Left kidney (tissue), 2 donors: ENCODE data around the gene SLC34A2. TPM values are rescaled to one million over a fixed set of nuclear protein-coding genes. Genes with fewer than 3 reads are reported as not detected.
"Not testable (repeated sequence)": the region's sequence is repeated elsewhere in the genome, so short reads cannot be mapped to it uniquely, and the experiment has no call there.

Source experiments
- DNase-seq: peaks from one replicate; pipeline ENCODE4 v3.0.0-alpha.2; 2013
- polyA plus RNA-seq: library from polyadenylated mRNA; unstranded; fragments of 120-200 nt; gene quantifications from one replicate; pipeline ENCODE4 v1.2.1, GENCODE V29; 2013; ENCODE audit not compliant: insufficient read length

The SLC34A2 gene
- polyA plus RNA-seq, 1 donor: 27.6 TPM

DNA sequence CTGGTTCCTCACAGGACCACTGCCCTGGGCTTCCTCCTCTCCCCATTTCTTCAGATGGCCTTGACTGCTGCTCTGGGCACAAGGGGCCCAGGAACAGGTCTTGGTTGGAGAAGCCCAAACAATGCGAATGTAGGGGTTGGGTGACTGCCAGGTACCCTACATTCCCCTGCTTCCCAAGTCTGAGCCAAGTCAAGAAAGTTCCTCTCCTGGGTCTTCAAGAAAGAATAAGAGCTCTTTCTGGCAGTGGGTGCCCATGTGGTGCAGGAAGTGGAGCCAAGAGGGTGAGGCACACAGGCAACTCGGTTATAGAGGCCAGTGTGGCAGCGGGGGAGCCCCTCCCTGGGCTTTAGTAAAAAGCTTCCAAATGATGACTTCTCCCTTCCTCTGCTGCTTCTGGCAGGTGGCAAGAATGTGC, 2.7 kb downstream of the SLC34A2 start:
- DNase-seq: no peak

DNA sequence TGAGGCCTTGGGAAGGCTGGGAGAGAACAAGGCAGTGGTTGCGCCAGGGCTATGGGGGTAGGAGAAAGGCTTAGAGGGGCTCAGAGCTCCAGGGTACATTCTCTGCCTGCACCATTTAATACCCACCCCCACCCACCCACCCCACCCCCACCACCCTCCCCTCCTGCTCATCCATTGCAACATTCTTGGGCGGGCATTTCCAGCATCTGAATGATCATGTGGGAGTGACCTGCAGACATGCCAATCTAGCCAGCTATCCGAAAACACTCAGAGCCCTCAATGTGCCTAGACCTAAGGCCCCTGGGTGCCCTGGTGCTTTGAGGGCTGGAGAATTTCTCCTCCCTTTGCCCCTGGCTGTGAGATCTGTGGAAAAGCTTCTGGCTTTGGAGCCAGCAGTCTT, 3.1 kb downstream of the SLC34A2 start:
- DNase-seq: no peak

DNA sequence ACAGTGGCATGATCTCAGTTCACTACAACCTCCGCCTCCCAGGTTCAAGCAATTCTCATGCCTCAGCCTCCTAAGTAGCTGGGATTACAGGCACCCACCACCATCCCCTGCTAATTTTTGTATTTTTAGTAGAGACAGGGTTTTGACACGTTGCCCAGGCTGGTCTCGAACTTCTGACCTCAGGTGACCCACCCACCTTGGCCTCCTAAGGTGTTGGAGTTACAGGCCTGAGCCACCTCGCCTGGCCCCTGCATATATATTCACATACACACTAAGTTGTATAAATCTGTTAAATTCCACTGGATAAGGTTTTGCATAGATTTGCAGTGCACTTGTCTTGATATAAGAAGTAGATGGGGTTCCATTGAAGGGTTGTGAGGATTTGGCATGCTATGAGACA, 5.8 kb downstream of the SLC34A2 start:
- DNase-seq: not testable (repeated sequence)

DNA sequence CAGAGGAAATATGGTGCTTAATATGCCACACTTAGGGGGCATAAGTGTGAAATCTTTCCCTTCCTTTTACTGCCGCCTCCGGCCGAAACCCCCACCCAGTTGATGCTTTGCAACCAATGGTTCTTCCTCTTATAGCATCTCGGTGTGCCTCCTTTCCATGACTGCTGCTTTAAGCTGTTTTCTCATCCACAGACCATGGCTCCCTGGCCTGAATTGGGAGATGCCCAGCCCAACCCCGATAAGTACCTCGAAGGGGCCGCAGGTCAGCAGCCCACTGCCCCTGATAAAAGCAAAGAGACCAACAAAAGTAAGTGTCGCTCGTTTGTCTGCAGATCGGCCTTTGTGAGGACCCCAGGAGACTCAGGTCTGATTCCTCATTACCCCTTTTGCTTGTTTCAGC, 6.7 kb downstream of the SLC34A2 start:
- no peak for DNase-seq

DNA sequence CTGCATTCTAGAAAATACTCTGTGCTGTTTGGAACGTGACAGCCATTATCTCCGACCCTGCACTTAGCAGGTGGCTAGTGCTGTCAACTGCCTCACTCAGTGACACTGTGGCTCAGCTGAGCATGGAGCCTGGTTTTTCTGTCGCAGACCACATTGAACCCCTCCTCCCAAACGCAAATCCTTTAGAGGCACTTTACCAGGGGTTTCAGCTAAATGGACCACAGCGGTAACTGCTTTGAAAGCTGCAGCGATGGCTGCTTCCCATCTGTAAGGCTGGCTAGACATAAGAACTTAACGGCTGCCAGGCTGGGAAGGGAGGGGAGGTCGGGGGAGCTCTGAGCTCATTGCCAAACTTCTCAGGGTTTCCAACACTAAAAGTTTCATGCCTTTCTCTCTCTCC, 8.1 kb downstream of the SLC34A2 start:
- DNase-seq: no peak

DNA sequence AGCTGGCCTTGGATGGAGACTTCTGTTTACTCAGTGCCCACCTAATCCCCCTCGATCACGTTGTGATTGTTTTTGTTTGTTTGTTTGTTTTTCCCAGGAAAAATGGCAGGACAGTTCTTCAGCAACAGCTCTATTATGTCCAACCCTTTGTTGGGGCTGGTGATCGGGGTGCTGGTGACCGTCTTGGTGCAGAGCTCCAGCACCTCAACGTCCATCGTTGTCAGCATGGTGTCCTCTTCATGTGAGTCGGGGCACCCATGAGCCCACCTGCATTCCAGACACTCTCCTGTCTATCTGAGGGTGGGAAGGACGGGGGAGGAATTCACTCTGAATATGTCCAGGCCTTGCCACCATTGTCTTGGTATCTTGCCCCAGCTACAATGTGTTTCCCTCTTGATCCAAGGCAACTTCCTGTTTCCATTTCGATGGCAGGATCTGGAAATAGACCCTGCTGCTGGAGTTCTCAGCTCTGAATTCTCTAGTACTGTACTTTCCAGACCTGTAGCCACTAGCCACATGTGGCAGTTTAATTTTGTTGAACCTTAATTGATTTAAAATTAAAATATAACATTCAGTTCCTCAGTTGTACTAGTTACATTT, 10.5 kb downstream of the SLC34A2 start:
- DNase-seq: no peak

DNA sequence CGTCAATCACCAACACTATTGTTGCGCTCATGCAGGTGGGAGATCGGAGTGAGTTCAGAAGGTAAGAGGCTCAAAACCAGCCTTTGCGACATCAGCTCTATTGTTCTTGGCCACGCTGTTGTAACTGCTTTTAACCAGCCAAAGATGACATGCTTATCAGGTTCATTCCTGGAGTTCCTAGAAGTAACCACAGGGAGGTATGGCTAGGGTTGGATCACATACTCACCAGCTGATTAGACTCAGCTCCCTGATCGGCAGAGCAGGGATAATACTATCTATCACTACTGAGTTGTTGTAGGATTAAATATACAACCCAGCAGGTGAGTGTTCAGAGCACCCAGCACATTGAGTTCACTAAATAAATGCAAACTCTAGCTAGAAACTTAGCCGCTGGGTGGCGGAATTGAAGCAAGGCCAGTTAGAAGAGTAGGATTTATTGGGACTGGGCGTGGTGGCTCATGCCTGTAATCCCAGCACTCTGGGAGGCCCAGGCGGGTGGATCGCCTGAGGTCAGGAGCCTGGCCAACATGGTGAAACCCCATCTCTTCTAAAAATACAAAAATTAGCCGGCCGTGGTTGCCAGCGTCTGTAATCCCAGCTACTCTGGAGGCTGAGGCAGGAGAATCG, 12.4 kb downstream of the SLC34A2 start:
- no peak for DNase-seq

DNA sequence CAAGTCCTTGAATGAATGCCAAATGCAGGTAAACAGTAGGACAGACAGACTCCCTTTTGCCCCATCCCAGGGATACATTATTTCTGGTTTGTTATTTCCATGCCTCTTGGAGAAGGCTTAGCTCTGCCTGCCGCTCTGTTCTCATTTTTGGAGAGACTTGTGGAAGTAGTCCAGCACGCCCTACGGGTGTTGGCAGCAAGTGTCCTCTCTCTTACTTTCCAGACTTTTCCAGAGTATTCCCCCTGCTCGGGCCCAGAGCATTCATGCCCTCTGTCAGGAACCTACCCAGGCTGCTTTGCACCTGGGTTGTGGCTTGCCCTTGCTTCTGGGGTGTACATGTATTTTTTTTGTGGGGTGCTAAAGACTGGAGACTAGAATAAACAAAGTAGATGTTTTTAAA, 15.3 kb downstream of the SLC34A2 start:
- DNase-seq: no peak

DNA sequence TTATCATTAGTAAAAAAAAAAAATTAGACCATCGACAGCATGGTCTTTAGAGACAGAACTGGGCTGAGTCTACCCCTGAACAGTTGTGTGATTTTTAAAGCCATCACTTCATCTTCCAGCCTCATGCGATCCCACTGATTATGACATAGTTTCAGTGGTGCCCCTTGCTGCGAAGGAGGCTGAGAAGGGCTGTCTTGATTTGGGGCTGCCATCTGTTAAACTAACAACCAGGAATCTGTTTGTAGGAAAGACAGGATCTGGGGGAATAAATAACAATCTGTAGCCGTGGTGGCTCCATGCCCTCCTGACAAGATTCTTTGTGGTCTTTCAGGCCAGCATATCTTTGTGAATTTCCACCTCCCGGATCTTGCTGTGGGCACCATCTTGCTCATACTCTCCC, 17.1 kb downstream of the SLC34A2 start:
- no peak for DNase-seq

DNA sequence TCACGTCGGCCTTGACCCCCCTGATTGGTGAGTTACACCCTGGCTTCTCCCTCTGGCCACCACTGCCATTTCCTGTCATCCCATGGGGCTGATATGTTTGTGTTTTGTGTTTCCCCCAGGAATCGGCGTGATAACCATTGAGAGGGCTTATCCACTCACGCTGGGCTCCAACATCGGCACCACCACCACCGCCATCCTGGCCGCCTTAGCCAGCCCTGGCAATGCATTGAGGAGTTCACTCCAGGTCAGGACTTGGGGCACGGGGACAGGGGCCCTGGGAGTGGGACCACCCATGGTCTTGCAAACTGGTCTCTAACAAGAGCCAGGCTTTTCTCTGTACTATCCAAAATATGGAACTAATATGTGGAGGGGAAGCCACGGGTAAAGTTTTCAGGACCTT, 18.7 kb downstream of the SLC34A2 start:
- no peak for DNase-seq

DNA sequence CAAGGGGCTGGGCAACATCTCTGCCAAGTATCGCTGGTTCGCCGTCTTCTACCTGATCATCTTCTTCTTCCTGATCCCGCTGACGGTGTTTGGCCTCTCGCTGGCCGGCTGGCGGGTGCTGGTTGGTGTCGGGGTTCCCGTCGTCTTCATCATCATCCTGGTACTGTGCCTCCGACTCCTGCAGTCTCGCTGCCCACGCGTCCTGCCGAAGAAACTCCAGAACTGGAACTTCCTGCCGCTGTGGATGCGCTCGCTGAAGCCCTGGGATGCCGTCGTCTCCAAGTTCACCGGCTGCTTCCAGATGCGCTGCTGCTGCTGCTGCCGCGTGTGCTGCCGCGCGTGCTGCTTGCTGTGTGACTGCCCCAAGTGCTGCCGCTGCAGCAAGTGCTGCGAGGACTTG, 20.6 kb downstream of the SLC34A2 start:
- DNase-seq: no peak

DNA sequence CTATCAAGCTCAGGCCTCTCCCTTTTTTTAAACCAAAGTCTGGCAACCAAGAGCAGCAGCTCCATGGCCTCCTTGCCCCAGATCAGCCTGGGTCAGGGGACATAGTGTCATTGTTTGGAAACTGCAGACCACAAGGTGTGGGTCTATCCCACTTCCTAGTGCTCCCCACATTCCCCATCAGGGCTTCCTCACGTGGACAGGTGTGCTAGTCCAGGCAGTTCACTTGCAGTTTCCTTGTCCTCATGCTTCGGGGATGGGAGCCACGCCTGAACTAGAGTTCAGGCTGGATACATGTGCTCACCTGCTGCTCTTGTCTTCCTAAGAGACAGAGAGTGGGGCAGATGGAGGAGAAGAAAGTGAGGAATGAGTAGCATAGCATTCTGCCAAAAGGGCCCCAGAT, 21.5 kb downstream of the SLC34A2 start:
- no peak for DNase-seq

DNA sequence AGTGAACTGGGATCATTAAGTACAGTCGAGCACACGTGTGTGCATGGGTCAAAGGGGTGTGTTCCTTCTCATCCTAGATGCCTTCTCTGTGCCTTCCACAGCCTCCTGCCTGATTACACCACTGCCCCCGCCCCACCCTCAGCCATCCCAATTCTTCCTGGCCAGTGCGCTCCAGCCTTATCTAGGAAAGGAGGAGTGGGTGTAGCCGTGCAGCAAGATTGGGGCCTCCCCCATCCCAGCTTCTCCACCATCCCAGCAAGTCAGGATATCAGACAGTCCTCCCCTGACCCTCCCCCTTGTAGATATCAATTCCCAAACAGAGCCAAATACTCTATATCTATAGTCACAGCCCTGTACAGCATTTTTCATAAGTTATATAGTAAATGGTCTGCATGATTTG, 22.3 kb downstream of the SLC34A2 start:
- no peak for DNase-seq

DNA sequence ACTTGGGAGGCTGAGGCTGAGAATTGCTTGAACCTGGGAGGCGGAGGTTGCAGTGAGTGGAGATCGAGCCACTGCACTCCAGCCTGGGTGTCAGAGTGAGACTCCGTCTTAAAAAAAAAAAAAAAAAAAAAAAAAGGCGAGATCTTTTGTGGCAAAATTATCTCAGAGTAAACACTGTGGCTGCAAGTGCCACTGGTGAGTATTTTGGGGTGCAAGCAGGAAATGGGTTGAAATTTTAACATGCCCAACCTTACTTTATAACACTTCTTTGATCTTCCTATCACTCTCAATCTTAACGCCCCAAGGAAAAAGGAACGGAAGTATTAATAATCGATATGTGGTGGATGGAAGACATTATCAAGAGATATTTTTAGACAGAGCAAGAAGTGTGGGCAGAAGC, 32.1 kb downstream of the SLC34A2 start:
- no peak for DNase-seq

DNA sequence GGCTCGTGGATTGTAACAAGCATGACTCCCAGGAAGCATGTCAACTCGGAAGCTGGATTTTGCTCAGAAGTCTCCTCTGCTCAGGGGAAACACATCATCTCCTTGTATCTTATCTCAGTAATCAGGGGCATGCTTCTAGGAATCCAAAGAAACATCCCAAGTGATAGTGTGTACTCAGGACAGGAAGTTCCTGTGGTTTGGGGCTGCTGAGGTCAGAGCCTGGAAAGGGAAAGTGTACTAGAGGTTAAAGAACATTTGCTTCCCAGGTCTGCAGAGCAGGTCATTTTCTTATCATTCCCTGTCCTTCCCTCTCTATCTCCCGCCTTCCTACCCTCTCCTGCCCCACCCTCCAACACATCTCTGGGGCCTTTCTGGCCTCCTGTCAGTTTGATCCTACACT, 38.8 kb downstream of the SLC34A2 start:
- no peak for DNase-seq

DNA sequence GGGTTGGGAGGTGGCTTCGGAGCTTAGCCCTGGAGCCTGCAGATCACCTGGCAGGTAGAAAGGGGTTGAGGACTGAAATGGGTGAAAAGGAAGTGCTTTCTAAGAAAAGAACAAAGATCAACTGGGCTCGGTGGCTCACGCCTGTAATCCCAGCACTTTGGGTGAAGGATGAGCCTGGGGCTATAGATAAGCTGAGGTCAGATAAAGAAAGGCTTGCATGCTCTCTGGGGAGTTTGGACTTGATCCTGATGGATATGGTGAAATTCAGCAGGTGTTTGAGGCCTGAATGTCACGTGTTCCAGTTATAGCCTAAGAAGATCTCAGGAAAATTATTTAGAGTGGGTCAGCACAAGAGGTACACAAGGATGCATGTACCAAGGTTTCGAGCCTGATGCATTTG, 40.8 kb downstream of the SLC34A2 start:
- no peak for DNase-seq

DNA sequence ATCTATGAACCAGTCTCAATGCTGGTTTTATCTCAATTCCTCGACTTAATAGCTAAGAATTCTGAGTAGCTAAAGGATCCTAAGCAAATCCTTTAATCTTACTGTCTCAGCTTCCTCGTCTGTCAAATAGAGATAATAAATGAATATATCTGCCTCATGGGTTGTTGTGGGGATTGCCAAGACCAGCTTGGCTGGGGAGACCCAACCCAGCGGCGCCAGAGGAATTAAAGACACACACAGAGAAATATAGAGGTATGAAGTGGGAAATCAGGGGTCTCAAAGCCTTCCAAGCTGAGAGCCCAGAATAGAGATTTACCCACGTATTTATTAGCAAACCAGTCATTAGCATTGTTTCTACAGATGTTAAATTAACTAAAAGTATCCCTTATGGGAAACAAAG, 41.9 kb downstream of the SLC34A2 start:
- no peak for DNase-seq

DNA sequence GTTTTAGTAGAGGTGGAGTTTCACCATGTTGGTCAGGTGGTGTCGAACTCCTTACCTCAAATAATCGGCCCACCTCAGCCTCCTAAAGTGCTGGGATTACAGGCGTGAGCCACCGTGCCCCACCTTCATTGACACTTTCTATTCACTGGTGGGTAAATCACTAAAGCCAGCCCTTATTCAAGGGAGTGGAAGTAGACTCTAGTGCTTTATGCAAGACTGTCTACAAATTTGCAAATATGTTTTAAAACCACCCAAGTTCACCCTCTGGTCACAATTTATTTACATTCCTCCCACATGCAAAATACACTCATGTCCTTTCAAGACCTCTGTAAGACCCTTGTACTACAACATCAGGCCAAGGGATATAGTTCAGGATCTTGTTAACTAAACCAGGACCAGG, 45.0 kb downstream of the SLC34A2 start:
- DNase-seq: no peak

DNA sequence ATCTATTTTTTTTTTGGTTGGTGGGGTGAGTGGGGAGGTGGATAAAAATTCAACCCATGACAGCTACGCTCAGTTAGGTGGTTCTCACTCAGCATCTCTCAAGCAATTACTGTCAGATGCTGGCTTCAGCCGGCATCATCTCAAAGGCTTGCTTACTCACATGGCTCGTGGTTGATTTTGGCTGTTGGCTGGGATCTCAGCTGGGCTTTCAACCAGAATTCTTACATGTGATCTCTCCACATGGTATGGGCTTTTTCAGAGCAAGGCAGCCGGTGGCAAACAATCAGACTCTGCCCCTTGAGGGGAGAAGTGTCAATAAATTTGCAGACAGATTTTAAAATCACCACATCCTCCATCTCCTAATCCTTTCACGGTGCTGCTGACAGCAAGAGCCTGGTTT, 47.2 kb downstream of the SLC34A2 start:
- DNase-seq: no peak

DNA sequence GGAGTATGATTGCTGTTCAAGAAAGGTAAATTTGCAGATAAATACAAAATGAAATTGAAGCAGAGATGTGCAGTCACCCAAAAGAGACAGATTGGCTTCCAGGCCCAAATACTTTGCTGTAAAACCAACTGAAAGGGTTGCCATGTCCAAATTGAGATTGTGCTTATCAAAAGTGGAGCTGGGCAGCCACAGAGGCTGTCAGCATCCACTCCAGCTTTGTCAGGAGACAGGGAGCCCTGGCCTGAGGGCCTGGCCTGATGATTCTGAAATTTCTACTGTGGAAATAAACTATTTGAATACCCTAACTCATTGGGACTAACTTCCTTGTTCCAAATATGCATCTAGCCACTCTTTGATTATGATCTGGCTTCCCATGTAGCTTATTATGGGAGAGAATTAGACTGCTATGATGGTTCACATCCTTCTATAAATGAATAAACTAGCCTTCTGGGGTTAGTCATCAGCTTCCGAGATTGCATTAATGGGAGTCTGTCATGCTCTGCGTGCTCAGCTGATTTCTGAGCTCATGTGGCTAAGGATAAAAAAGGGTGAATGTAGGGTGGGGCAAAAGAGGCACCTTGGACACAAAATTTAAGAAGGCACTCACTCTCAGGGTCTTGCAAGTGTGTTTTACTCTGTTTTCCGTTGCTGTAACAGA, 48.2 kb downstream of the SLC34A2 start:
- no peak for DNase-seq

DNA sequence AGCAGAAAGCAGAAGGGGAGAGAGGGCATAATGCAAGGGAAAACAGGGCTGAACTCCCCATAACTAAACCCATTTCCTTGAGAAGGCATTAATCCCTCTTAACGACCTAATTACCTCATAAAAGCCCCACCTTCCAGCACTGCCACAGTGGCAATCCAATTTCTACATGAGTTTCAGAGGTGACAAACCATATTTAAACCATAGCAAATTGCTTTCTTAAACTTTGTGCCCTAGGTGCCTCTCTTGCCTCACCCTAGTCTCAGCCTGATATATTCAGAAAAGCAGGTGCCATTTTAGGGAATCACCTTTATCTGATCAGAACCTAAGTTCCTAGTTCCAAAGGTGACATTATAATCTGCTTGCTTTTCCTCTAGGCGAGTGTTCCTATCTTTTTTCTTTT, 48.9 kb downstream of the SLC34A2 start:
- no peak for DNase-seq

DNA sequence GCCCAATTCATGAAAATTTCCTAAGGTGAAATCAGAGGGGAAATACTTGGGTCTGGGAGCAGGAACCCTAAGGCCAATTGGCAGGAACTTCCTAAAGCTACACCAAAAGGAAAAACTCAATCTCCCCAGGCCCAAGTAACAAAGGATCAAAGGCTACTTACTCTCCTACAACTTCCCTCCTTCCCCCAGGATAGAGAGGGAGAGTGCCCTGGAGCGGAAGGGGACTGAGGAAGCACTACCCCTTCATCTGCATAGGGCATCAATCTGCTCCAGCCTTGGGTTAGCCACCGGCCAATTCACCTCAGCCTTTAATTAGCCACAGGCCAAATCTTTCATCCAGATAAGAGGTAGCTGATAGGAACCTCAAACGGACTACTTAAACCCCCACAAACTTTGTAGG, 55.0 kb downstream of the SLC34A2 start:
- no peak for DNase-seq

DNA sequence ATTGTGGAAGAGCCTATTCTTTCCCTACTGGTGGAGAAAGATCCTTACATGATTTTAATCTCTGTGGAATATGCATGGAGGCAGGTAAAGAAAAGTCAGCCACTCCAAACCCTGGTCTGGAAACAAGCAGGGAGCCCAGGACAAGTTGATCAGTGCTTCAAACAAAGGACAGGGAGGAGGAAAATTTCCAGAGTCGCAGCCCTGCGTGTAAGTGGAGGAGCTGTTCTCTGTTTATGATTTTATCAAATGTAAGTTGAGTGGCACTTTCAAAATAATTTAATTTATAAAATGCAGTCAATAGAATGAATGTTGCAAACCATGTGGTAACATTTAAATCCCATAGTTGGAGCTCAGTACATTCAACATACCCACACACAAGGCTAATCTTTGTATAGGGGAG, 57.0 kb downstream of the SLC34A2 start:
- no peak for DNase-seq

DNA sequence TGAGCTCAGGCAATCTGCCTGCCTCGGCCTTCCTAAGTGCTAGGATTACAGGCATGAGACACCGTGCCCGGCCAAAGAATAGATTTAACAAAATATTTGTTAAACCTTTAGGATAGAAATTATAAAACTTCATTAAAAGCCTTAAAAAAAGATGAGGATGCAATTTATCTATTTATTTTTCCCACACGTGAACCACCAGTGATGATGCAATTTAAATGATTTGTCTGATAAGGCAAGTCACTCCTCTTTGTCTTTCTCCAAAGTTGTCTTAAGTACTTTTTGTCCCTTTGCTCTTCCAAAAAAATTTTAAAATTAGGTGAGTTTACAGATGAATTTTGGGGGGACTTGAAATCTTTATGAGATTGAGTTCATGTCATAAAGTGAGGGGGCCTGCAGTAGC, 58.2 kb downstream of the SLC34A2 start:
- no peak for DNase-seq
